Neural cell (in vitro differentiated cells): ENCODE measurements around the gene ATG7. TPM values are rescaled to one million over a fixed set of nuclear protein-coding genes. Genes with fewer than 3 reads are reported as not detected.

Experiments
- H2AFZ ChIP-seq: fragments of 200-600, 300-800 bp; sonication (generic), shearing (Covaris generic); 2 replicates; pipeline ENCODE4 v1.6.0; 2014; ENCODE audit warnings: low read depth, mild to moderate bottlenecking, antibody characterized with exemption, low read length, moderate library complexity
- H3F3A ChIP-seq: fragments of 200-600 bp; shearing (Covaris generic); 2 replicates; pipeline ENCODE4 v1.6.1; 2016; ENCODE audit warnings: mild to moderate bottlenecking, moderate library complexity, mixed read lengths, antibody characterized with exemption, low read length; ENCODE audit not compliant: insufficient read depth, poor library complexity, severe bottlenecking
- H3K27ac ChIP-seq: fragments of 200-600, 300-800 bp; sonication (generic), shearing (Covaris generic); 2 replicates; pipeline ENCODE4 v1.5.1; 2014; ENCODE audit warnings: mild to moderate bottlenecking, low read length, moderate library complexity
- H3K27me3 ChIP-seq: fragments of 300-800, 200-600 bp; sonication (generic), shearing (Covaris generic); 2 replicates; pipeline ENCODE4 v1.6.0; 2014; ENCODE audit warnings: mild to moderate bottlenecking, low read depth, low read length, moderate library complexity; ENCODE audit not compliant: insufficient read depth
- H3K36me3 ChIP-seq: fragments of 300-800, 200-600 bp; sonication (generic), shearing (Covaris generic); 2 replicates; pipeline ENCODE4 v1.5.1; 2014; ENCODE audit warnings: mild to moderate bottlenecking, antibody characterized with exemption, low read length, moderate library complexity; ENCODE audit not compliant: insufficient read depth
- H3K4me2 ChIP-seq: fragments of 300-800, 200-600 bp; sonication (generic), shearing (Covaris generic); 2 replicates; pipeline ENCODE4 v1.6.0; 2014; ENCODE audit warnings: mild to moderate bottlenecking, low read length
- H3K4me3 ChIP-seq: fragments of 300-800, 200-600 bp; sonication (generic), shearing (Covaris generic); 2 replicates; pipeline ENCODE4 v1.5.1; 2014; ENCODE audit warnings: mild to moderate bottlenecking, low read length, moderate library complexity
- H3K79me2 ChIP-seq: fragments of 200-600 bp; shearing (Covaris generic); replicated peaks from 2 replicates; pipeline ENCODE4 v1.6.0; 2014; ENCODE audit warnings: mild to moderate bottlenecking, low read length, moderate library complexity; ENCODE audit not compliant: insufficient read depth
- H3K9ac ChIP-seq: fragments of 300-800, 200-600 bp; sonication (generic), shearing (Covaris generic); 2 replicates; pipeline ENCODE4 v1.6.1; 2016; ENCODE audit warnings: mild to moderate bottlenecking, low read length, mixed read lengths
- H3K9me2 ChIP-seq: fragments of 200-600 bp; shearing (Covaris generic); 2 replicates; pipeline ENCODE4 v1.6.1; 2016; ENCODE audit warnings: mild to moderate bottlenecking, low read length, mixed read lengths; ENCODE audit not compliant: insufficient read depth
- H3K9me3 ChIP-seq: fragments of 200-600, 300-800 bp; sonication (generic), shearing (Covaris generic); 2 replicates; pipeline ENCODE4 v1.6.1; 2016; ENCODE audit warnings: mild to moderate bottlenecking, mixed run types, low read length, moderate library complexity, mixed read lengths
- H4K20me1 ChIP-seq: fragments of 200-600 bp; shearing (Covaris generic); 2 replicates; pipeline ENCODE4 v1.6.1; 2016; ENCODE audit warnings: mild to moderate bottlenecking, mixed run types; ENCODE audit not compliant: insufficient read depth
- CTCF ChIP-seq: fragments of 450-650 bp; IDR thresholded peaks from 2 replicates; pipeline ENCODE4 v1.5.1; 2014; ENCODE audit warnings: antibody characterized with exemption, mild to moderate bottlenecking, moderate library complexity; ENCODE audit not compliant: poor library complexity, severe bottlenecking
- EP300 ChIP-seq: fragments of 450-650 bp; conservative IDR thresholded peaks from 2 replicates; pipeline ENCODE4 v1.6.1; 2014; ENCODE audit warnings: antibody characterized with exemption, mild to moderate bottlenecking, moderate library complexity; ENCODE audit not compliant: poor library complexity, severe bottlenecking
- EZH2 ChIP-seq: fragments of 200-600, 300-800 bp; shearing (Covaris generic), sonication (generic); IDR thresholded peaks from 2 replicates; pipeline ENCODE4 v1.6.1; 2014; ENCODE audit warnings: antibody characterized with exemption, low read length, borderline replicate concordance, mild to moderate bottlenecking; ENCODE audit not compliant: insufficient read depth, poor library complexity, severe bottlenecking
- MXI1 ChIP-seq: fragments of 450-650 bp; conservative IDR thresholded peaks from 2 replicates; pipeline ENCODE4 v1.6.1; 2014; ENCODE audit warnings: antibody characterized with exemption, mild to moderate bottlenecking; ENCODE audit not compliant: poor library complexity, severe bottlenecking
- POLR2AphosphoS5 ChIP-seq: IDR thresholded peaks from 2 replicates; pipeline ENCODE4 v1.6.1; 2012
- RAD21 ChIP-seq: fragments of 450-650 bp; conservative IDR thresholded peaks from 2 replicates; pipeline ENCODE4 v1.6.1; 2014; ENCODE audit warnings: antibody characterized with exemption, mild to moderate bottlenecking, moderate library complexity
- REST ChIP-seq: IDR thresholded peaks from 2 replicates; pipeline ENCODE4 v1.6.1; 2012; ENCODE audit warnings: borderline replicate concordance
- SMC3 ChIP-seq: fragments of 450-650 bp; conservative IDR thresholded peaks from 2 replicates; pipeline ENCODE4 v1.6.1; 2014; ENCODE audit warnings: antibody characterized with exemption, mild to moderate bottlenecking, moderate library complexity; ENCODE audit not compliant: poor library complexity
- TAF1 ChIP-seq: IDR thresholded peaks from 2 replicates; pipeline ENCODE4 v1.6.1; 2012; ENCODE audit warnings: low read depth
- polyA plus RNA-seq: library from polyadenylated mRNA; depleted of rRNA; stranded (reverse); fragments of >200 nt; gene quantifications from 2 replicates; pipeline ENCODE4 v1.2.3, GENCODE V29; 2014

Gene ATG7
- polyA plus RNA-seq, 1 donor from 2014 or later: 28.8 TPM

GRCh38 chr3:11283139-11283475 lies 10.9 kb downstream of the ATG7 start:
- Histone ChIP-seq H3F3A (no peaks in the 10 kb centered on the region), H3K9ac (no peak overlapping the region), H3K9me3 (no peaks in the 10 kb centered on the region), H3K9me2 (no peaks in the 10 kb centered on the region), H4K20me1 (no peaks in the 10 kb centered on the region), H3K4me2 (no peak overlapping the region), H3K36me3 (no peaks in the 10 kb centered on the region), H3K27me3 (no peaks in the 10 kb centered on the region), H3K27ac (no peak overlapping the region), H2AFZ (no peak overlapping the region), H3K4me3 (no peak overlapping the region), H3K79me2 (no peaks in the 10 kb centered on the region)
- TF ChIP-seq MXI1 (no peak), CTCF (no peak), REST (no peak), EZH2 (no peak), POLR2AphosphoS5 (no peak), RAD21 (no peak)

- no peak overlapping the region for H3K4me2 ChIP-seq
- no peak overlapping the region for H3K27ac ChIP-seq
- no peak for TF ChIP-seq POLR2AphosphoS5
- no peak for TF ChIP-seq SMC3
- no peak for TF ChIP-seq EZH2
- TF ChIP-seq RAD21: no peak
- no peaks in the 10 kb centered on the region for H3F3A ChIP-seq
- no peaks in the 10 kb centered on the region for H3K79me2 ChIP-seq
- H3K4me3 ChIP-seq: no peak overlapping the region
- H3K36me3 ChIP-seq: no peaks in the 10 kb centered on the region
- no peak overlapping the region for H3K9ac ChIP-seq
- H2AFZ ChIP-seq: no peak overlapping the region
- H3K9me3 ChIP-seq: no peaks in the 10 kb centered on the region
- H4K20me1 ChIP-seq: no peaks in the 10 kb centered on the region
- no peaks in the 10 kb centered on the region for H3K27me3 ChIP-seq
- no peaks in the 10 kb centered on the region for H3K9me2 ChIP-seq
These were observed 11.8 kb downstream of the ATG7 start for GRCh38 chr3:11284011-11284410.

- Histone ChIP-seq H3K9me2 (no peaks in the 10 kb centered on the region), H4K20me1 (no peaks in the 10 kb centered on the region), H3K27me3 (no peaks in the 10 kb centered on the region), H3F3A (no peaks in the 10 kb centered on the region), H2AFZ (no peak overlapping the region), H3K79me2 (no peaks in the 10 kb centered on the region), H3K4me2 (no peak overlapping the region), H3K4me3 (no peak overlapping the region), H3K9ac (no peak overlapping the region), H3K27ac (no peak overlapping the region), H3K9me3 (no peaks in the 10 kb centered on the region), H3K36me3 (no peaks in the 10 kb centered on the region)
- no peak for TF ChIP-seq EZH2
- TF ChIP-seq REST: no peak
- TF ChIP-seq MXI1: no peak
- no peak for TF ChIP-seq CTCF
- TF ChIP-seq POLR2AphosphoS5: no peak
- no peak for TF ChIP-seq EP300
- no peak for TF ChIP-seq RAD21
- no peak for TF ChIP-seq SMC3
- TF ChIP-seq TAF1: no peak
These were observed 13.3 kb downstream of the ATG7 start for GRCh38 chr3:11285471-11285870.
